GM04503 (cell line): ENCODE measurements around the gene AMPD1.

Experiments
- DNase-seq: peaks from one replicate; pipeline ENCODE4 v3.0.0-alpha.2; 2012; ENCODE audit warnings: low read depth

Gene AMPD1

GRCh38 chr1:114638910-114639309, 56.4 kb downstream of the AMPD1 start:
- DNase-seq = no peak

GRCh38 chr1:114632427-114632826, 62.9 kb downstream of the AMPD1 start:
- DNase-seq = no peak

- DNase-seq = no peak
These were observed 68.2 kb downstream of the AMPD1 start for GRCh38 chr1:114627107-114627506.

GRCh38 chr1:114623364-114623763, 72.0 kb downstream of the AMPD1 start:
- DNase-seq = no peak
